Activated CD8-positive, alpha-beta T cell treated with anti-CD3 and anti-CD28 coated beads for 36 hours (primary cell): ENCODE measurements around the gene UBE2S. TPM values are rescaled to one million over a fixed set of nuclear protein-coding genes. Genes with fewer than 3 reads are reported as not detected.

Experiments
- ATAC-seq: fragments of 200-7000 bp; cut with Tn5 transposase; one replicate; pipeline ENCODE4 v1.10.0; 2021; ENCODE audit warnings: mild to moderate bottlenecking, moderate library complexity
- CTCF ChIA-PET: fragments of 350-600 bp; sonication (Branson Sonifier 250); formaldehyde crosslinking; loops from one replicate; lab custom pipeline; 2021; ENCODE audit warnings: antibody characterized with exemption; lab: Charles Lee
- POLR2A ChIA-PET: fragments of 350-600 bp; sonication (Branson Sonifier 250); formaldehyde crosslinking; loops from one replicate; lab custom pipeline; 2021; ENCODE audit warnings: antibody characterized with exemption; lab: Charles Lee
- DNase-seq: peaks from one replicate; pipeline ENCODE4 v3.0.0-alpha.2; 2020
- H3K27ac Mint-ChIP-seq: one replicate; pipeline ENCODE4 v1.8.0; 2021; ENCODE audit warnings: mild to moderate bottlenecking, mixed read lengths
- H3K27me3 Mint-ChIP-seq: one replicate; pipeline ENCODE4 v1.8.0; 2021; ENCODE audit warnings: mixed read lengths
- H3K36me3 Mint-ChIP-seq: one replicate; pipeline ENCODE4 v1.8.0; 2021; ENCODE audit warnings: low read depth, mixed read lengths
- H3K4me1 Mint-ChIP-seq: one replicate; pipeline ENCODE4 v1.8.0; 2021; ENCODE audit warnings: low read depth, mixed read lengths
- H3K4me3 Mint-ChIP-seq: one replicate; pipeline ENCODE4 v1.8.0; 2021; ENCODE audit warnings: mild to moderate bottlenecking, moderate library complexity, mixed read lengths
- H3K9me3 Mint-ChIP-seq: one replicate; pipeline ENCODE4 v1.8.0; 2021; ENCODE audit warnings: mixed read lengths
- intact Hi-C: fragments of 100-400 bp; cut with micrococcal nuclease; formaldehyde crosslinking; loops from one replicate; pipeline ENCODE4 v1.10.0; 2022
- total RNA-seq, 2 experiments: library from RNA; stranded (reverse); gene quantifications; one replicate each; pipeline ENCODE4 v1.2.3, GENCODE V29; 2021
- TF ChIP-seq, protein P1 (sequence below): fragments of 200-600 bp; IDR thresholded peaks from one replicate; pipeline ENCODE4 v1.8.0; 2022; ENCODE audit warnings: antibody characterized with exemption, mild to moderate bottlenecking

The UBE2S gene
- total RNA-seq, 2 experiments from 2014 or later, result 229 to 241 TPM

DNA sequence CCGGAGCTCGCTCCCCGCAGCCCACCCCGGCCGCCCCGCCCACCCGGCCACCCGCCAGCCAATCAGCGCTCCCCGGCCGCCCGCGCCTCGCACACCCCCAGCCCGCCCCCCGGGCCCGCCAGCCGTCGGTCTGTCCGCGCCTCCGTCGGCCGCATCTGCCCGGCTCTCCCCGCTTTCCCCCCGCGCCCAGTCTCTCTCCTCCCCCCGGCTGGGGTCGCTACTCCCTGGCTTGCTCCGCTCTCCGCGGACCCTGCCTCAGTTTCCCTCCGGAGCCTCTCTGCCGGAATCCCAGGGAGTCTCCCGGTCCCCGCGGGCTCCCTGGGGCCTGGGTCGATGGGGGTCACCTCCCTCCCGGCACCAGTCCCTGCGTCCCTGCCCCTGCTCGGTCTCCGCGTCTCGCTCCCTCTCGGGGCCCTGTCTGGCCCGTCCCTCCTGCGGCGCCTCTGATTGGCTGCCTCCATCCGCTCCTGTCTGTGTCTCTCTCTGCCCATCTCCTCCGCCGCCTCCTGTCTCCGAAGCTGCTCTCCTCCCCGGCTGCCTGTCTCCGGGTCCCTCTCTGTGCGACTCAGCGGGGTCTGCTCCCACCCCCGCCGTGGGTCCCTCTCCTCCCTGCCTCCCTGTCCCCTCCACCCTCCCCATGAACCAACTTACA, 37.8 kb downstream of the UBE2S start:
- Mint-ChIP-seq H3K36me3 (no peaks in the 10 kb centered on the region), H3K27ac (no peak overlapping the region), H3K4me3 (peak overlapping the region; percentile 57), H3K27me3 (peaks cover 43% of the 10 kb centered on the region), H3K9me3 (no peaks in the 10 kb centered on the region), H3K4me1 (peaks cover 15% of the 10 kb centered on the region)
- TF ChIP-seq, protein P1, sequence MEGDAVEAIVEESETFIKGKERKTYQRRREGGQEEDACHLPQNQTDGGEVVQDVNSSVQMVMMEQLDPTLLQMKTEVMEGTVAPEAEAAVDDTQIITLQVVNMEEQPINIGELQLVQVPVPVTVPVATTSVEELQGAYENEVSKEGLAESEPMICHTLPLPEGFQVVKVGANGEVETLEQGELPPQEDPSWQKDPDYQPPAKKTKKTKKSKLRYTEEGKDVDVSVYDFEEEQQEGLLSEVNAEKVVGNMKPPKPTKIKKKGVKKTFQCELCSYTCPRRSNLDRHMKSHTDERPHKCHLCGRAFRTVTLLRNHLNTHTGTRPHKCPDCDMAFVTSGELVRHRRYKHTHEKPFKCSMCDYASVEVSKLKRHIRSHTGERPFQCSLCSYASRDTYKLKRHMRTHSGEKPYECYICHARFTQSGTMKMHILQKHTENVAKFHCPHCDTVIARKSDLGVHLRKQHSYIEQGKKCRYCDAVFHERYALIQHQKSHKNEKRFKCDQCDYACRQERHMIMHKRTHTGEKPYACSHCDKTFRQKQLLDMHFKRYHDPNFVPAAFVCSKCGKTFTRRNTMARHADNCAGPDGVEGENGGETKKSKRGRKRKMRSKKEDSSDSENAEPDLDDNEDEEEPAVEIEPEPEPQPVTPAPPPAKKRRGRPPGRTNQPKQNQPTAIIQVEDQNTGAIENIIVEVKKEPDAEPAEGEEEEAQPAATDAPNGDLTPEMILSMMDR, result no peak
- intact Hi-C loops, result no loop called here
- ATAC-seq (peak; percentile 62), DNase-seq (peak; percentile 66)
- CTCF ChIA-PET, result no interaction called here
- POLR2A ChIA-PET, result interaction anchor here (1.1 to 8.1 kb wide), 2 partner anchors 14 to 15 kb away, joined by 4 to 37 read pairs; partner anchors contain the start of genes COX6B2 and TMEM238

DNA sequence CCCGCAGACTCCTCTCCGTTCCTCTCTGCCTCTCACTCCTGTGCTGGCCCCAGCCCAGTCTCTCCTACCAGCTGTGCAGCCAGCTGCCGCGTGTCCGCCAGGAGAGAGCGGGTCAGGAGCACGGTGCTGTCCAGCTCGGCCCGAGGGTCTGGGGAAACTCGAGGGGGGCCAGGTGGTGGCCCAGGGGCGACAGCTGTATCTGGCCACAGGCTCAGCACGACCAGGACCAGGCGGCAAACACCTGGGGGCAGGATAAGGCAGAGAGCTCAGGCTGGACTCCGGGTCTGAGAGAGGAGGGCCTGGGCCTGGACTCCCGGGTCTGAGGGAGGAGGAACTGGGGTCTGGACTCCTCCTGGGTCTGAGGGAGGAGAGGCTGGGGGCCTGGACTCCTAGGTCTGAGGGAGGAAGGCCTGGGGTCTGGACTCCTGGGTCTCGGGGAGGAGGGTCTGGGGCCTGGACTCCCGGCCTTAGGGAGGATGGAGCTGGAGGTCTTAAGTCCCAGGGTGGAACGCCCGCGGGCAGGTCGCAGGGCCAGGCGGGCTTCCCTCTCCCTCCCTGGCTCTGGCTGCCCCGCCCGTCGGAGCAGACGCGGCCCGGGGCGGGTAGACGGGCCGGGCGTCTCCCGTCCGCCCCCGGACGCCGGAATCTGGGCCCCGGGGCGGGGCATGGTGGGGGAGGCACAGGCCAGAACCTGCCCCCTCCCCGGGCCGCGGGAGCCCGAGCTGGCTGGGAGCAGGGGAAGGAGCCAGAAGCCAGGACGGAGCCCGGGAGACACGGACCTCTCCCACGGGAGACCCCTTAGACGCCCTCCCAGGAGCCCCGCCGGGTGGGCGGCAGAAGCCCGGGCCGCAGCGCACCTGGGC, 38.7 kb downstream of the UBE2S start:
- TF ChIP-seq, protein P1, result no peak
- H3K36me3 Mint-ChIP-seq, result no peaks in the 10 kb centered on the region
- H3K27me3 Mint-ChIP-seq, result peaks cover 42% of the 10 kb centered on the region
- ChIA-PET CTCF (interaction anchor here (1.4 kb wide), 1 partner anchor 135 kb away, joined by 3 read pairs; no protein-coding TSS in a partner anchor), POLR2A (interaction anchor here (1.1 to 8.1 kb wide), 2 partner anchors 14 kb away, joined by 4 to 37 read pairs; partner anchors contain the start of genes COX6B2 and TMEM238)
- DNase-seq (peak; percentile 50), ATAC-seq (peak; percentile 48)
- intact Hi-C loops, result no loop called here
- H3K4me1 Mint-ChIP-seq, result peaks cover 15% of the 10 kb centered on the region
- H3K4me3 Mint-ChIP-seq, result no peak overlapping the region
- no peaks in the 10 kb centered on the region for H3K9me3 Mint-ChIP-seq
- no peak overlapping the region for H3K27ac Mint-ChIP-seq

DNA sequence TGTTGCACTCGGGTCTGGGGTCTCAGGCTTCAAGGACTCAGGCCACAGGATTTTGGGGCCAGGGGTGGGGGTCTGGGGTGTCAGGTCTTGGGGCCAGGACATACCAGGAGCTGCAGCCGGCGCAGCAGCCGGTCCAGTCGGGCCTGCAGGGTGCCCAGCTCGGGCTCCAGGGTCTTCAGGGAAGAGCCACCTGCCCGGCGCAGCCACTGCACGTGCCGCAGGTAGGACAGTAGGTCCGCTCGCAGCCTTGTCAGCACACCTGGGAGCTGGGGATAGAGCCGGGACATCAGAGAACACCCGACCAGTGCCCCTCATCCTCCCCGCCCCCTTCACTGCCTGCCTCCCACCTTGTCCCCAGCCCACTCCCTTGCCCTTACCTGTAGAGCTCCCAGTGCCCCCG, 39.5 kb downstream of the UBE2S start:
- peaks cover 38% of the 10 kb centered on the region for H3K27me3 Mint-ChIP-seq
- H3K27ac Mint-ChIP-seq, result no peak overlapping the region
- ChIA-PET POLR2A (interaction anchor here (0.9 to 8.1 kb wide), 2 partner anchors 12 to 15 kb away, joined by 3 to 37 read pairs; partner anchors contain the start of gene TMEM238), CTCF (interaction anchor here (1.4 kb wide), 1 partner anchor 136 kb away, joined by 3 read pairs; no protein-coding TSS in a partner anchor)
- no peaks in the 10 kb centered on the region for H3K36me3 Mint-ChIP-seq
- H3K9me3 Mint-ChIP-seq, result no peaks in the 10 kb centered on the region
- no peak for DNase-seq
- no peak for ATAC-seq
- intact Hi-C loops, result no loop called here
- H3K4me3 Mint-ChIP-seq, result no peak overlapping the region
- H3K4me1 Mint-ChIP-seq, result peaks cover 11% of the 10 kb centered on the region
- TF ChIP-seq, protein P1, result no peak

DNA sequence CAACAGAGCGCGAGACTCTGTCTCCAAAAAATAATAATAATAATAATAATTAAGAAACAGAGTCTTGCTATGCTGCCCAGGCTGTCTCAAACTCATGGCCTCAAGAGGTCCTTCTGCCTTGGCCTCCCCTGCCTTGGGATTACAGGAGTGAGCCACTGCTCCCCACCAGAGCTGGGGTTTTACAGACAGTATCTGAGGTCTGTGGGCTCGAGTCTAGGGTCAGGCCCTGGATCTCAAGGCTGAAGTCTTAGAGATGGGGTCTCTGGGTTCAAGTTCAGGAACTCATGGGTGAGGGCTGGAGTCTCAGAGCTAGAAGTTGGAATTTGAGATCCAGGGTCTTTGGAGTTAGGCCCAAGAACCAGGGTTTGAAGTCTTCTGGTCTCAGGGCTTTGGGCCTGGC, 40.8 kb downstream of the UBE2S start:
- Mint-ChIP-seq H3K4me3 (no peak overlapping the region), H3K27ac (no peak overlapping the region), H3K9me3 (no peaks in the 10 kb centered on the region), H3K4me1 (peaks cover 5% of the 10 kb centered on the region), H3K36me3 (no peaks in the 10 kb centered on the region), H3K27me3 (peaks cover 30% of the 10 kb centered on the region)
- TF ChIP-seq, protein P1, result no peak
- intact Hi-C loops, result no loop called here
- DNase-seq, result no peak
- CTCF ChIA-PET, result interaction anchor here (0.5 to 1.0 kb wide), 2 partner anchors 28 to 225 kb away, joined by 3 read pairs; no protein-coding TSS in a partner anchor
- ATAC-seq, result no peak
- POLR2A ChIA-PET, result no interaction called here
